T47D (cell line): ENCODE data around the gene KCNC2.

Experiments used
- DNase-seq, 2 experiments: peaks; one replicate each; pipeline versions ENCODE4 v3.0.0 to v3.0.0-alpha.2; 2011 to 2012; ENCODE audit warnings: low read depth in 1 of 2, low spot score in 1 of 2
- JUND ChIP-seq: IDR thresholded peaks from 2 replicates; pipeline ENCODE4 v1.6.1; 2012; ENCODE audit warnings: low read depth
- in situ Hi-C: cut with HindIII; loops from 2 replicates; pipeline ENCODE4 v1.10.0; 2016; ENCODE audit warnings: low sequenced_read_pairs, low pct_unique_long_range_greater_than_20kb

The KCNC2 gene

DNA sequence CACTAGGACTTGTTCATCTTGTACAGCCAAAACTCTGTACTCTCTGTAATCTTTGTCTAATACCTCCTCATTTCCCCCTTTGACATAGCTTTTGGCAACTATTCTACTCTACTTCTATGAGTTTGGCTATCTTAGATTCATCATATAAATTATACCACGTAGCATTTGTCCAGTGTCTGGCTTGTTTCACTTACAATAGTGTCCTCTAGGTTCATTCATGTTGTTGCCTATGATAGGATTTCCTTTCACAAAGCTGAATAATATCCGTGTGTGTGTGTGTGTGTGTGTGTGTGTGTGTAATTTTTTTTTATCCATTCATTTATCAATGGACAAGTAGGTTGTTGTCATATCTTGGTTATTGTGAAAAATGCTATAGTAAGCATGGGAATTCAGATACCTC, 209.5 kb downstream of the KCNC2 start:
- DNase-seq, result no peak
- in situ Hi-C loops, result no loop called here
- no peak for TF ChIP-seq JUND

DNA sequence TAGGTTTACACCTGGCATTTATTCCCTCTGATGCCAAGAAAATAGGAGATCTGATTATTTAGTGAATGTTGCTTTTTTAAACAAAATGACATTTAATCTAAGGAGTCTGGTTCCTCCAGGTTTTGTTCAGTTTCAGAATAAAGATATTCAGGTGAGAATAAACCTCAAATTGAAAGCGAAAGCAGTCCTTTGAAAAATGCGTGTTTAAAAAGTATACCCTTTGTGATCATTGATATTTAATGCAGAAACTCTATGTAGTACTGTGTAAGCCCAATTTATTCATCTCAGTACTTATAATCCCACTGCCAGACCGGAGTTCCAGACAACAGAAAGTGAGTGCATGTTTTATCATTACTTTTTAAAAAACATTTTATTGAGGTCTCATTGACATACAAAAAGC, 210.2 kb downstream of the KCNC2 start:
- no peak for TF ChIP-seq JUND
- no peak for DNase-seq
- in situ Hi-C loops, result no loop called here
